ENCODE data around the gene THSD4. TPM values are rescaled to one million over a fixed set of nuclear protein-coding genes. Genes with fewer than 3 reads are reported as not detected.

Gene THSD4
- polyA plus RNA-seq, 1 donor (not counting 4 experiments of a cell fraction or from before 2014, with no cell fraction given) = 24.5 TPM

DNA sequence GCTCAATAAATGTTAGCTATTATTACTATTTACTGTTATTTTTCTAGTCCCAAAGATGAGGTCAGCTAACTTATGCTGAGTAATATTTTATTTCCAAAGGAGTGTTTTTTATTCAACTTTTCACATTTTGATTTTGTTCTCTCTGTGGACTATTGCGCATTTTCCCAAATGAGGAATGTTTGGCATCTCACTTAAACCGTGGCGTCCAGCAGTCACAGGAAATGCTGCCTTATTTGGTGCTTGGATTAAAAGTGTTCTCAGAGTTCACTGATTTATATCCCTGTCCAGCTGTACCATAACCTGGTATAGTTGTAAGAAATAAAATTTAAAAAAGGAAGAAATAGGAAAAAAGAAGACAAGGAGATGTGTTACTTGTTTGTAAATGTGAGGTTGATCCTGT, 166.8 kb downstream of the THSD4 start:
- Histone ChIP-seq H4K20me1 (ENCODE audit: control insufficient read depth, extremely low read depth, insufficient read depth, low read length) (no peaks in the 10 kb centered on the region), H3K4me2 (ENCODE audit: control insufficient read depth, extremely low read depth, insufficient read depth, low read depth, low read length) (no peak overlapping the region), H3K36me3 (ENCODE audit: control insufficient read depth in 2 of 2, extremely low read depth in 1 of 2, insufficient read depth in 2 of 2, low read length in 2 of 2) (peaks cover 2 to 16% of the 10 kb centered on the region in 2 experiments), H2AFZ (ENCODE audit: control insufficient read depth, low read length) (no peak overlapping the region), H3K79me2 (ENCODE audit: control insufficient read depth, insufficient read depth, low read length) (peaks cover 9% of the 10 kb centered on the region), H3K27me3 (ENCODE audit: control insufficient read depth, extremely low read depth, insufficient read depth, low read length) (no peaks in the 10 kb centered on the region), H3K4me1 (ENCODE audit: control insufficient read depth, extremely low read depth, insufficient read depth, low read length) (peaks cover 32% of the 10 kb centered on the region), H3K27ac (ENCODE audit: control insufficient read depth, insufficient read depth, low read length) (no peak overlapping the region), H3K9me3 (ENCODE audit: control insufficient read depth, low read depth, low read length) (no peaks in the 10 kb centered on the region), H3K9ac (ENCODE audit: control insufficient read depth, extremely low read depth, insufficient read depth, low read length) (no peak overlapping the region), H3K9me1 (ENCODE audit: control insufficient read depth, extremely low read depth, insufficient read depth, low read length) (no peaks in the 10 kb centered on the region), H3K4me3 (ENCODE audit: control insufficient read depth in 2 of 3, extremely low read depth in 1 of 3, insufficient read depth in 2 of 3, low read depth in 1 of 3, low read length in 3 of 3) (no peak overlapping the region)
- dilution Hi-C loops (cut with MboI; ENCODE audit: extremely low pct_ligation_motif_present, low sequenced_read_pairs) = no loop called here
- FAIRE-seq = no peak
- TF ChIP-seq EZH2 (IDR thresholded peaks at IDR 0.05; ENCODE audit: low read length) = no peak
- TF ChIP-seq, protein P1, sequence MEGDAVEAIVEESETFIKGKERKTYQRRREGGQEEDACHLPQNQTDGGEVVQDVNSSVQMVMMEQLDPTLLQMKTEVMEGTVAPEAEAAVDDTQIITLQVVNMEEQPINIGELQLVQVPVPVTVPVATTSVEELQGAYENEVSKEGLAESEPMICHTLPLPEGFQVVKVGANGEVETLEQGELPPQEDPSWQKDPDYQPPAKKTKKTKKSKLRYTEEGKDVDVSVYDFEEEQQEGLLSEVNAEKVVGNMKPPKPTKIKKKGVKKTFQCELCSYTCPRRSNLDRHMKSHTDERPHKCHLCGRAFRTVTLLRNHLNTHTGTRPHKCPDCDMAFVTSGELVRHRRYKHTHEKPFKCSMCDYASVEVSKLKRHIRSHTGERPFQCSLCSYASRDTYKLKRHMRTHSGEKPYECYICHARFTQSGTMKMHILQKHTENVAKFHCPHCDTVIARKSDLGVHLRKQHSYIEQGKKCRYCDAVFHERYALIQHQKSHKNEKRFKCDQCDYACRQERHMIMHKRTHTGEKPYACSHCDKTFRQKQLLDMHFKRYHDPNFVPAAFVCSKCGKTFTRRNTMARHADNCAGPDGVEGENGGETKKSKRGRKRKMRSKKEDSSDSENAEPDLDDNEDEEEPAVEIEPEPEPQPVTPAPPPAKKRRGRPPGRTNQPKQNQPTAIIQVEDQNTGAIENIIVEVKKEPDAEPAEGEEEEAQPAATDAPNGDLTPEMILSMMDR (optimal IDR thresholded peaks at IDR 0.05 in 1 of 3, IDR thresholded peaks at IDR 0.05 in 1 of 3, conservative IDR thresholded peaks at IDR 0.05 in 1 of 3; ENCODE audit: extremely low read depth in 1 of 3, insufficient read depth in 2 of 3, low read length in 3 of 3) = no peak
- no peak for DNase-seq (ENCODE audit: low read depth, low spot score)

DNA sequence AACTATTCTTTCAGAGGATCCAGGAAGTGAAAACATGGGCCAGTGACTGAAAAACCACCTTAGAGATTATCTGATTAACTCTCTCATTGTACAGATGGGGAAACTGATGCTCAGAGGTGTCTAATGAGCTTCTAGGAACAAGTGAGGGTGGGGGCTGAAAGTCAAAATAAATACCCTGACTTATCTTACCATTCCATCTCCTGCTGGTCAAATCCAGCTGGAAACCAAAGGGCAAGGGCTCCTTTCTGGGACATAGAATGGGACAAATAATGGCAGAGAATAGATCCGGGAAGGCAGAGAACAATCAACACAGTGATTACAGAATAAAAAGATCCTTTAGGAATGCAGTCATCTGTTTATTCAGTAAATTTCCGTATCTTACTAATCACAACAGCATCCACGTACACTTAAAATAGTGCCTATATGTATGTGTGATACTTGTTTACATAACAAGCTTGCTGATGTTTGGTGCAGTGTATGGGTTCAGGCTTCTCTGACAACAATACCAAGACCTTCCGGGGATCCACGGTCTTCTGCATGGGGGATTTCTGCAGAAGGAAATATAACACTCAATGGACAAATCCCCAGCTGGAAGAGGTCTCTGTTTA, 173.2 kb downstream of the THSD4 start:
- DNase-seq (ENCODE audit: low read depth, low spot score) (no peak), FAIRE-seq (no peak)
- peaks cover 16% of the 10 kb centered on the region for H3K79me2 ChIP-seq (ENCODE audit: control insufficient read depth, insufficient read depth, low read length)
- no peaks in the 10 kb centered on the region for H3K27me3 ChIP-seq (ENCODE audit: control insufficient read depth, extremely low read depth, insufficient read depth, low read length)
- H3K4me2 ChIP-seq (ENCODE audit: control insufficient read depth, extremely low read depth, insufficient read depth, low read depth, low read length) = no peak overlapping the region
- H2AFZ ChIP-seq (ENCODE audit: control insufficient read depth, low read length) = no peak overlapping the region
- dilution Hi-C loops (cut with MboI; ENCODE audit: extremely low pct_ligation_motif_present, low sequenced_read_pairs) = no loop called here
- H3K36me3 ChIP-seq (ENCODE audit: control insufficient read depth in 2 of 2, extremely low read depth in 1 of 2, insufficient read depth in 2 of 2, low read length in 2 of 2) = peaks cover 6 to 7% of the 10 kb centered on the region in 2 experiments
- H3K27ac ChIP-seq (ENCODE audit: control insufficient read depth, insufficient read depth, low read length) = no peak overlapping the region
- H3K4me1 ChIP-seq (ENCODE audit: control insufficient read depth, extremely low read depth, insufficient read depth, low read length) = peaks cover 24% of the 10 kb centered on the region
- TF ChIP-seq, protein P1 (optimal IDR thresholded peaks at IDR 0.05 in 1 of 3, IDR thresholded peaks at IDR 0.05 in 1 of 3, conservative IDR thresholded peaks at IDR 0.05 in 1 of 3; ENCODE audit: extremely low read depth in 1 of 3, insufficient read depth in 2 of 3, low read length in 3 of 3) = no peak
- TF ChIP-seq EZH2 (IDR thresholded peaks at IDR 0.05; ENCODE audit: low read length) = no peak
- no peak overlapping the region for H3K9ac ChIP-seq (ENCODE audit: control insufficient read depth, extremely low read depth, insufficient read depth, low read length)
- no peak overlapping the region for H3K4me3 ChIP-seq (ENCODE audit: control insufficient read depth in 2 of 3, extremely low read depth in 1 of 3, insufficient read depth in 2 of 3, low read depth in 1 of 3, low read length in 3 of 3)
- no peaks in the 10 kb centered on the region for H3K9me3 ChIP-seq (ENCODE audit: control insufficient read depth, low read depth, low read length)
- no peaks in the 10 kb centered on the region for H4K20me1 ChIP-seq (ENCODE audit: control insufficient read depth, extremely low read depth, insufficient read depth, low read length)
- H3K9me1 ChIP-seq (ENCODE audit: control insufficient read depth, extremely low read depth, insufficient read depth, low read length) = no peaks in the 10 kb centered on the region
